Heart left ventricle (tissue), 16 donors: ENCODE results near the gene LSP1. TPM values are rescaled to one million over a fixed set of nuclear protein-coding genes. Genes with fewer than 3 reads are reported as not detected.

Experiments
- ATAC-seq, 4 donors: fragments of 200-7000 bp; cut with Tn5 transposase; one replicate each; pipeline ENCODE4 v1.9.1; 2020 to 2022; ENCODE audit warnings: moderate library complexity in 4 of 4, mild to moderate bottlenecking in 3 of 4, moderate number of reproducible peaks in 1 of 4
- DNase-seq, 5 donors: peaks; one replicate each; pipeline ENCODE4 v3.0.0-alpha.2; 2020
- H3K27ac ChIP-seq, 12 donors: fragments of 200-600 bp; sonication (generic) in 4 of 12; one replicate each; pipeline versions ENCODE4 v1.5.0 to v1.8.0; 2016 to 2022; ENCODE audit warnings: mild to moderate bottlenecking in 2 of 12
- H3K27me3 ChIP-seq, 9 donors: fragments of 200-600 bp; sonication (generic) in 2 of 9; one replicate each; pipeline versions ENCODE4 v1.5.1 to v1.8.0; 2016 to 2022; ENCODE audit warnings: mild to moderate bottlenecking in 3 of 9
- H3K36me3 ChIP-seq, 9 donors: fragments of 200-600 bp; sonication (generic) in 2 of 9; one replicate each; pipeline versions ENCODE4 v1.5.0 to v1.8.0; 2018 to 2022; ENCODE audit warnings: mild to moderate bottlenecking in 2 of 9
- H3K4me1 ChIP-seq, 12 donors: fragments of 200-600 bp; sonication (generic) in 4 of 12; one replicate each; pipeline versions ENCODE4 v1.5.0 to v1.8.0; 2016 to 2022; ENCODE audit warnings: mild to moderate bottlenecking in 3 of 12
- H3K4me3 ChIP-seq, 12 donors: fragments of 200-600 bp; sonication (generic) in 4 of 12; one replicate each; pipeline versions ENCODE4 v1.5.0 to v1.8.0; 2017 to 2022; ENCODE audit warnings: mild to moderate bottlenecking in 9 of 12, moderate library complexity in 4 of 12
- H3K9me3 ChIP-seq, 12 donors: fragments of 200-600 bp; sonication (generic) in 4 of 12; one replicate each; pipeline versions ENCODE4 v1.5.0 to v1.8.0; 2016 to 2022; ENCODE audit warnings: mild to moderate bottlenecking in 1 of 12
- POLR2A ChIP-seq, 2 donors: fragments of 450-650 bp; IDR thresholded peaks; one replicate each; pipeline ENCODE4 v1.6.1; 2017; ENCODE audit warnings: antibody characterized with exemption in 2 of 2, mild to moderate bottlenecking in 2 of 2, moderate library complexity in 2 of 2
- WGBS, 4 donors: extraction: QIAGEN DNeasy Blood & Tissue Kit in 2 of 4; methylation state at CpG; one replicate each; pipeline versions ENCODE4 v1.1.5 to v1.1.7; 2013 to 2018; 5-methylcytosine and 5-hydroxymethylcytosine counted together
- intact Hi-C, 10 donors: fragments of 100-400 bp; cut with DNase I; formaldehyde crosslinking; loops; one replicate each; pipeline versions ENCODE4 v1.11.1 to v1.14.2; 2022
- polyA plus RNA-seq, 2 donors: library from polyadenylated mRNA; stranded (reverse); fragments of 200-250 nt; gene quantifications; one replicate each; pipeline ENCODE4 v1.2.3, GENCODE V29; 2013
- total RNA-seq, 9 donors: library from RNA; depleted of rRNA in 2 of 9; stranded (reverse); fragments of >200 nt in 2 of 9; fragmentation: NEBNext Ultra II Directional in 3 of 9; extraction: Animal tissue kit (Norgen Biotek cat#: 25700) in 3 of 9; gene quantifications; one replicate each; pipeline versions ENCODE4 v1.1.0 to v1.2.4, GENCODE V29; 2016 to 2023
- TF ChIP-seq, protein P1 (sequence below), 12 donors: fragments of 200-600 bp; sonication (generic) in 4 of 12; IDR thresholded peaks; one replicate each; pipeline versions ENCODE4 v1.5.0 to v1.8.0; 2018 to 2022; ENCODE audit warnings: antibody characterized with exemption in 12 of 12, mild to moderate bottlenecking in 5 of 12
- donor health status: ischemic (EF 13 %, LVEDD 7.1; RV severe dilation, severe dysfunction).
- donor health status: healthy with polysubstance abuse.
- donor health status: DM: no; HTN: yes; CAD: no.
- donor health status: DM: no; HTN: no; CAD: no.
- donor health status: ischemic (EF 25% LVEDD 6.9; RV normal size, moderate dysfunction).
- donor health status: ischemic (EF 25% LVEDD 5.7; RV mildly dilated, moderate dysfunction).
- donor health status: healthy.
- donor health status: DM: yes; HTN: yes; CAD: no.
- donor health status: ischemic (EF 35%, LVEDD 5.7; RV mildly dilated, moderate dysfunction).
- donor health status: nonischemic (EF 11% LVEDD 7.7; RV severe dilation, severe dysfunction).
- donor health status: DM: yes; HTN: yes; CAD: no.
- donor health status: PGD.
- donor health status: ischemic (EF 29% LVEDD 5.4; RV normal size, mild dysfunction).
- donor health status: nonischemic (EF 23%, LVEDD 6.1; RV moderate dilation, normal function).

The LSP1 gene
- total and polyA plus RNA-seq, 11 donors, result 10.0 to 86.8 (median 16.4) TPM

DNA sequence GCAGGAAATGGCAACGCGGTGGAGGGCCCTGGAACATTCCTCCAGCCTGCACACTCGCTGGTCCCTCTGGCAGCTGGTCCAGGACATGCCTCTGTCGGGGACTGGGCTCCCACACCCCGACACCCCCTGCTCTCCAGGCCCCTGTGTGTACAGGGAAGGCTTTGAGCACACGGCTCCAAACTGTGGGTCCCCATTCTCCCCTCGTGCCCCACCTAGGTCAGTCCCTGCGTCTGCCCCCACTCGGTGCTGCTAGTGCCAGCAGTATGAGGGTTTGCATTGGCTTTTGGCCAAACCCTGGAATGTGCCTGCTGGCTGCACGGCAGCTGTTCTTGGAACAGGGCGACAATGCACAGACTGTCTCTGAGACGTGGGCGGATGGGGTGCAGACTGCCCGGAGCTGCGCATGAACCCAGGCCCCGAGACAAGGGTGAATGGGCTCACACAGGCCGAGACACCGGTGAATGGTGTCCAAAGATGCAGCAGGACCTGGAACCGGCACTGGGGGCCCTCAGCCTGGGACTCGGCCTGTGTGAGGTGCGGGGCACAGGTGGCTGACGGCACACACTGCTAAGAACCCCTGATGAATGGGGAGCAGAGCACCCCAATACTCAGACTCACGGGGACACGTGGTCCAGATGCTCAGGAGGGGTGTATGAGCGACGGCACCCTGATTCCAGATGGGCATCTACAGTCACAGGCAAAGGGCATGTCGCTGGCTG lies 25.6 kb upstream of the LSP1 start:
- 44 to 52% (median 49%) methylated on average over 18 to 27 of the region's 27 CpGs for WGBS, 4 donors
- Histone ChIP-seq H3K4me1 (peaks cover 0 to 18% (median 12%) of the 10 kb centered on the region in 12 donors), H3K27me3 (peaks cover 0 to 17% (median 0%) of the 10 kb centered on the region in 9 donors), H3K9me3 (no peaks in the 10 kb centered on the region), H3K27ac (peak overlapping the region in 6 of 12 donors; percentile 20 to 60 (median 38)), H3K36me3 (no peaks in the 10 kb centered on the region), H3K4me3 (no peak overlapping the region)
- peak in 4 of 5 donors; percentile 72 to 82 (median 73) for DNase-seq
- TF ChIP-seq, protein P1, sequence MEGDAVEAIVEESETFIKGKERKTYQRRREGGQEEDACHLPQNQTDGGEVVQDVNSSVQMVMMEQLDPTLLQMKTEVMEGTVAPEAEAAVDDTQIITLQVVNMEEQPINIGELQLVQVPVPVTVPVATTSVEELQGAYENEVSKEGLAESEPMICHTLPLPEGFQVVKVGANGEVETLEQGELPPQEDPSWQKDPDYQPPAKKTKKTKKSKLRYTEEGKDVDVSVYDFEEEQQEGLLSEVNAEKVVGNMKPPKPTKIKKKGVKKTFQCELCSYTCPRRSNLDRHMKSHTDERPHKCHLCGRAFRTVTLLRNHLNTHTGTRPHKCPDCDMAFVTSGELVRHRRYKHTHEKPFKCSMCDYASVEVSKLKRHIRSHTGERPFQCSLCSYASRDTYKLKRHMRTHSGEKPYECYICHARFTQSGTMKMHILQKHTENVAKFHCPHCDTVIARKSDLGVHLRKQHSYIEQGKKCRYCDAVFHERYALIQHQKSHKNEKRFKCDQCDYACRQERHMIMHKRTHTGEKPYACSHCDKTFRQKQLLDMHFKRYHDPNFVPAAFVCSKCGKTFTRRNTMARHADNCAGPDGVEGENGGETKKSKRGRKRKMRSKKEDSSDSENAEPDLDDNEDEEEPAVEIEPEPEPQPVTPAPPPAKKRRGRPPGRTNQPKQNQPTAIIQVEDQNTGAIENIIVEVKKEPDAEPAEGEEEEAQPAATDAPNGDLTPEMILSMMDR (IDR thresholded peaks at IDR 0.05), result no peak
- no peak for TF ChIP-seq POLR2A (IDR thresholded peaks at IDR 0.05)
- intact Hi-C loops, result loop anchor here in 2 of 10 donors (5.0 to 10.0 kb wide), 2 partner anchors 52 to 65 kb away; partner anchors contain the start of gene CTSD (in 1 of the 2)
- peak; percentile 63 to 81 (median 76) for ATAC-seq

GRCh38 chr11:1827931-1828330 lies 25.0 kb upstream of the LSP1 start:
- H3K4me3 ChIP-seq, result no peak overlapping the region
- WGBS, 4 donors, result 75 to 85% (median 80%) methylated on average over 19 of the region's 19 CpGs
- peaks cover 0 to 18% (median 0%) of the 10 kb centered on the region in 9 donors for H3K27me3 ChIP-seq
- H3K4me1 ChIP-seq, result peaks cover 0 to 23% (median 15%) of the 10 kb centered on the region in 12 donors
- TF ChIP-seq, protein P1 (IDR thresholded peaks at IDR 0.05), result no peak
- no peak for TF ChIP-seq POLR2A (IDR thresholded peaks at IDR 0.05)
- H3K9me3 ChIP-seq, result no peaks in the 10 kb centered on the region
- DNase-seq (peak in 1 of 5 donors; percentile 54), ATAC-seq (no peak)
- H3K36me3 ChIP-seq, result no peaks in the 10 kb centered on the region
- no peak overlapping the region for H3K27ac ChIP-seq
- intact Hi-C loops, result loop anchor here in 2 of 10 donors (5.0 to 10.0 kb wide), 2 partner anchors 53 to 66 kb away; partner anchors contain the start of gene CTSD (in 1 of the 2)

DNA sequence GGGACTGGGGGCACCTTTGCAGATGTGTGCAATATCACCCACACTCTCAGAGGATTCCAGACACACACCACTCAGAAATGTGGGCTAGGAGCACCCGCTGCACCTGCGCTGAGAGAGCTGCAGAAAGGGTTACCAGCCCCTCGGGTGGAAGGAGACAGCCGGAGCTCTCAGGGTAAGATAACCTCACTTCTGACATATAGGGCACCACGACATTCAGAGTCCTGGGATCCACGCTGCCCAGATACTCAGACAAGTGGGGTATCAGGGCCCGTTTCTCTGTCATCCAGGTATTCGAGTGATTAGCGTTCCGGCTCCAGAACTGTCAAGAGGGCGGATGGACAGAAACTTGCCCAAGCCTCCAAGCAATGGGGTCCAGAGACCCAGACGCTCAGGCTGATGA lies 24.3 kb upstream of the LSP1 start:
- H3K27me3 ChIP-seq, result peaks cover 0 to 18% (median 0%) of the 10 kb centered on the region in 9 donors
- H3K4me3 ChIP-seq, result no peak overlapping the region
- 80 to 84% (median 82%) methylated on average over 12 of the region's 12 CpGs for WGBS, 4 donors
- H3K27ac ChIP-seq, result no peak overlapping the region
- ATAC-seq (no peak), DNase-seq (peak in 1 of 5 donors; percentile 11)
- TF ChIP-seq, protein P1 (IDR thresholded peaks at IDR 0.05), result no peak
- TF ChIP-seq POLR2A (IDR thresholded peaks at IDR 0.05), result no peak
- intact Hi-C loops, result loop anchor here in 2 of 10 donors (5.0 to 10.0 kb wide), 2 partner anchors 54 to 66 kb away; partner anchors contain the start of gene CTSD (in 1 of the 2)
- H3K4me1 ChIP-seq, result peaks cover 0 to 23% (median 15%) of the 10 kb centered on the region in 12 donors
- H3K9me3 ChIP-seq, result no peaks in the 10 kb centered on the region
- H3K36me3 ChIP-seq, result no peaks in the 10 kb centered on the region
